ENCODE data around the gene NXNL2.

DNA sequence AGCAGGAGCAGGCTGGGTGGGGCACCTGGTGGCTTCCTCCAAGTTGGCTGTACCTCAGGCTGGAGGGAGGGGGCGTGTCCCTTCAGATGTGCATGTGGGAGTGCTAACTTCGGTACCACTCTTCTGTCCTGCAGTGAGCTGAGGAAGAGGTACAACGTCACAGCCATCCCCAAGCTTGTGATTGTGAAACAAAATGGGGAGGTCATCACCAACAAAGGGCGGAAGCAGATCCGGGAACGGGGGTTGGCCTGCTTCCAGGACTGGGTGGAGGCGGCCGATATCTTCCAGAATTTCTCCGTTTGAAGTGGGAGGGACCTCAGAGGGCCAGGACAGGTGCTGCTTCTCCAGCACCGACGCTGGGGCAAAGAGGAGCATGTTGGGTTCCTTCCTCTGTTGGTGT, 9.3 kb downstream of the NXNL2 start:
- TF ChIP-seq, protein P1, sequence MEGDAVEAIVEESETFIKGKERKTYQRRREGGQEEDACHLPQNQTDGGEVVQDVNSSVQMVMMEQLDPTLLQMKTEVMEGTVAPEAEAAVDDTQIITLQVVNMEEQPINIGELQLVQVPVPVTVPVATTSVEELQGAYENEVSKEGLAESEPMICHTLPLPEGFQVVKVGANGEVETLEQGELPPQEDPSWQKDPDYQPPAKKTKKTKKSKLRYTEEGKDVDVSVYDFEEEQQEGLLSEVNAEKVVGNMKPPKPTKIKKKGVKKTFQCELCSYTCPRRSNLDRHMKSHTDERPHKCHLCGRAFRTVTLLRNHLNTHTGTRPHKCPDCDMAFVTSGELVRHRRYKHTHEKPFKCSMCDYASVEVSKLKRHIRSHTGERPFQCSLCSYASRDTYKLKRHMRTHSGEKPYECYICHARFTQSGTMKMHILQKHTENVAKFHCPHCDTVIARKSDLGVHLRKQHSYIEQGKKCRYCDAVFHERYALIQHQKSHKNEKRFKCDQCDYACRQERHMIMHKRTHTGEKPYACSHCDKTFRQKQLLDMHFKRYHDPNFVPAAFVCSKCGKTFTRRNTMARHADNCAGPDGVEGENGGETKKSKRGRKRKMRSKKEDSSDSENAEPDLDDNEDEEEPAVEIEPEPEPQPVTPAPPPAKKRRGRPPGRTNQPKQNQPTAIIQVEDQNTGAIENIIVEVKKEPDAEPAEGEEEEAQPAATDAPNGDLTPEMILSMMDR (IDR thresholded peaks at IDR 0.05): no peak
- TF ChIP-seq POLR2AphosphoS5 (IDR thresholded peaks at IDR 0.05; ENCODE audit: low read depth, low read length) (no peak), TCF7L2 (IDR thresholded peaks at IDR 0.05; ENCODE audit: low read depth, low read length) (no peak), SIN3A (IDR thresholded peaks at IDR 0.05; ENCODE audit: borderline replicate concordance, insufficient read depth, low read depth, low read length) (no peak)
- TF ChIP-seq, protein P2, sequence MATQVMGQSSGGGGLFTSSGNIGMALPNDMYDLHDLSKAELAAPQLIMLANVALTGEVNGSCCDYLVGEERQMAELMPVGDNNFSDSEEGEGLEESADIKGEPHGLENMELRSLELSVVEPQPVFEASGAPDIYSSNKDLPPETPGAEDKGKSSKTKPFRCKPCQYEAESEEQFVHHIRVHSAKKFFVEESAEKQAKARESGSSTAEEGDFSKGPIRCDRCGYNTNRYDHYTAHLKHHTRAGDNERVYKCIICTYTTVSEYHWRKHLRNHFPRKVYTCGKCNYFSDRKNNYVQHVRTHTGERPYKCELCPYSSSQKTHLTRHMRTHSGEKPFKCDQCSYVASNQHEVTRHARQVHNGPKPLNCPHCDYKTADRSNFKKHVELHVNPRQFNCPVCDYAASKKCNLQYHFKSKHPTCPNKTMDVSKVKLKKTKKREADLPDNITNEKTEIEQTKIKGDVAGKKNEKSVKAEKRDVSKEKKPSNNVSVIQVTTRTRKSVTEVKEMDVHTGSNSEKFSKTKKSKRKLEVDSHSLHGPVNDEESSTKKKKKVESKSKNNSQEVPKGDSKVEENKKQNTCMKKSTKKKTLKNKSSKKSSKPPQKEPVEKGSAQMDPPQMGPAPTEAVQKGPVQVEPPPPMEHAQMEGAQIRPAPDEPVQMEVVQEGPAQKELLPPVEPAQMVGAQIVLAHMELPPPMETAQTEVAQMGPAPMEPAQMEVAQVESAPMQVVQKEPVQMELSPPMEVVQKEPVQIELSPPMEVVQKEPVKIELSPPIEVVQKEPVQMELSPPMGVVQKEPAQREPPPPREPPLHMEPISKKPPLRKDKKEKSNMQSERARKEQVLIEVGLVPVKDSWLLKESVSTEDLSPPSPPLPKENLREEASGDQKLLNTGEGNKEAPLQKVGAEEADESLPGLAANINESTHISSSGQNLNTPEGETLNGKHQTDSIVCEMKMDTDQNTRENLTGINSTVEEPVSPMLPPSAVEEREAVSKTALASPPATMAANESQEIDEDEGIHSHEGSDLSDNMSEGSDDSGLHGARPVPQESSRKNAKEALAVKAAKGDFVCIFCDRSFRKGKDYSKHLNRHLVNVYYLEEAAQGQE (IDR thresholded peaks at IDR 0.05; ENCODE audit: insufficient read depth in 1 of 2, low read depth in 2 of 2, low read length in 1 of 2): no peak
